Measurements from ENCODE around the gene AFF3. TPM values are rescaled to one million over a fixed set of nuclear protein-coding genes. Genes with fewer than 3 reads are reported as not detected.
"Not testable (repeated sequence)": the region's sequence is repeated elsewhere in the genome, so short reads cannot be mapped to it uniquely, and the experiment has no call there.

AFF3 gene
- total RNA-seq, 2 donors from 2014 or later = 20.8 to 22.8 TPM

DNA sequence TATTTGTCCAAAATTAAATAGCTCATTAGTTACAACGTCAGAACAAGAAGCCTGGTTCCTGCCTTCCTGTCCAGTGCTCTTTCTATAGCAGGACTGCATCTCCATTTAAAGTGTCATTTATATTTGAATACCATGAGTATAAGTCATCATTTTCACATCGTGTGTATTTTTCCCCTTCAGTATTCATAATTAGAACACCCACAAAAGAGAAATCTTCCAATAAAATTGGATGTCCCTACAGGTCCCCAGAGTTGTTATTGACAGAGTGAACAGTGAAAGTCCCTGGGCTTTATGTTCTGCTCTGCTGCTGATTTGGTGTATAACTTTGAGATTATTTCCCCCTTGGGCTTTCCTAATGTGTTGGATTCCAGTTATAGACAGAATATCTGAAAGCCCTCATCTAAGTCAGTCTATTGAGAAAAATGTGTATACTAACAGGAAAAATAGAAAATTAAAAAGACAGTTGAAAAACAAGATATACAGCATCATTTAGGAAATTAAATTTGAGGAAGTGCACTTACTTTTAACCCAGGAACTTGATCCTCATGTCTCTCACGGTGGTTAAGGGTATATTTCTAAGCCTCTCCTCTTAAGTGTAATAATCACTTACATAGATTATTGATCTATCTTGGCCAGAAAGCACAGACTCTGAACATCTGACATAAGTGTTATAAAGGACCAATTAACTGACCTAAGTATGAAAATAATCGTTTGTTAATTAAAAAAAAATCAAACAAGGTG is 637.4 kb downstream of the AFF3 start:
- intact Hi-C loops (cut with DNase I) = no loop called here
- DNase-seq (no peak), ATAC-seq (no peak)

DNA sequence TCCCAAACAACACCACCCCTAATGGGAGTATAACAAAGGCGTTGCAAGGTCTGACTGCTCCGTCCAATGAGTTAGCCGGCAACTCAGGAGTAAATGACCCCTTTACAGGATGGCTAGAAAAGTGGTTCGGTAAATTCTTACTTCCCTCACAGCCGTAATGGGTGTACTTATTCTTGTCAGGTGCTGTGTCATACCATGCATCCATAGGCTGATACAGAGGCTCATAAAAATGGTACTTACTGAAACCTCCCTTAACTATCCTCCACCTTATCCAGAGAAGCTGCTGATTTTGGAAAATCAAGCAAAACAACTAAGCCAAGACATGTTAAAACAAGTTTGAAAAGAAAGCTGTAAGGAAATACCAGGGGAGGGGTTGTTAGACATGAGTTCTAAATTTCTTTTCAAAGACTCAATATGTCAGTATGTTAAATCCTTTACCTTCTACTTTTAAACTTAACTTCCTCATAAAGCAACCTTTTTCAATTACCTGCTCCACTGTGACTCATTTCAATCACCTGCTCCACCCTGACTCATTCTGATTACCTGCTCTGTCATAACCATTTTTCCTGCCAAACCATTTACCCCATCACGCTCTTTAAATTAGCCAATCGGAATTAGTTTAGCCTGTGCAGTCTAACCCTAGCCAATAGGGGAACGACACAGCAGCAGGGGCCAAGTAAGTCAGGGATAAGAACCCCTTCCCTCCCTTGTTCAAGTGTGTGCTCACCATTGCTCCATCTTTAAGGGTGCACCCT is 638.6 kb downstream of the AFF3 start:
- intact Hi-C loops (cut with DNase I); DNase-seq; ATAC-seq: not testable (repeated sequence)

- ATAC-seq (no peak), DNase-seq (no peak)
- intact Hi-C loops (cut with DNase I) = no loop called here
Observed at GRCh38 chr2:99496021-99496420, 646.4 kb downstream of the AFF3 start.

Other genes starting within 250 kb of the AFF3 start
- 10 to 100 TPM; 12.8 to 13.5 TPM for gene LONRF2, start 179.9 kb upstream of the AFF3 start, total RNA-seq